ENCODE data around the gene LAMP1. TPM values are rescaled to one million over a fixed set of nuclear protein-coding genes. Genes with fewer than 3 reads are reported as not detected.
"Not testable (repeated sequence)": the region's sequence is repeated elsewhere in the genome, so short reads cannot be mapped to it uniquely, and the experiment has no call there.

LAMP1 gene
- total RNA-seq, 1 donor from 2014 or later, result 192 TPM

GRCh38 chr13:113365971-113366588 lies 69.0 kb downstream of the LAMP1 start:
- DNase-seq (ENCODE audit: low read depth), result no peak
- TF ChIP-seq CTCF (conservative IDR thresholded peaks at IDR 0.05; ENCODE audit: low read depth, low read length), result no peak
- H3K4me3 ChIP-seq (ENCODE audit: low read depth, low read length), result no peak overlapping the region

- TF ChIP-seq CTCF (conservative IDR thresholded peaks at IDR 0.05; ENCODE audit: low read depth, low read length), result no peak
- no peak for DNase-seq (ENCODE audit: low read depth)
- no peak overlapping the region for H3K4me3 ChIP-seq (ENCODE audit: low read depth, low read length)
Measured at GRCh38 chr13:113367020-113367560, 70.1 kb downstream of the LAMP1 start.

GRCh38 chr13:113367771-113368170 lies 70.7 kb downstream of the LAMP1 start:
- no peak for DNase-seq (ENCODE audit: low read depth)
- no peak for TF ChIP-seq CTCF (conservative IDR thresholded peaks at IDR 0.05; ENCODE audit: low read depth, low read length)

GRCh38 chr13:113368353-113368752 lies 71.3 kb downstream of the LAMP1 start:
- not testable (repeated sequence) for H3K4me3 ChIP-seq (ENCODE audit: low read depth, low read length); DNase-seq (ENCODE audit: low read depth)

More at GRCh38 chr13:113367771-113368170, 70.7 kb downstream of the LAMP1 start:
- H3K4me3 ChIP-seq (ENCODE audit: low read depth, low read length), result no peak overlapping the region

- no peak overlapping the region for H3K4me3 ChIP-seq (ENCODE audit: low read depth, low read length)
- no peak for DNase-seq (ENCODE audit: low read depth)
- no peak for TF ChIP-seq CTCF (conservative IDR thresholded peaks at IDR 0.05; ENCODE audit: low read depth, low read length)
Measured at GRCh38 chr13:113369189-113369588, 72.2 kb downstream of the LAMP1 start.

- no peak for DNase-seq (ENCODE audit: low read depth)
- TF ChIP-seq CTCF (conservative IDR thresholded peaks at IDR 0.05; ENCODE audit: low read depth, low read length), result no peak
- no peak overlapping the region for H3K4me3 ChIP-seq (ENCODE audit: low read depth, low read length)
Measured at GRCh38 chr13:113369881-113370280, 72.8 kb downstream of the LAMP1 start.

GRCh38 chr13:113371061-113371460 lies 74.0 kb downstream of the LAMP1 start:
- H3K4me3 ChIP-seq (ENCODE audit: low read depth, low read length), result no peak overlapping the region
- TF ChIP-seq CTCF (conservative IDR thresholded peaks at IDR 0.05; ENCODE audit: low read depth, low read length), result no peak
- no peak for DNase-seq (ENCODE audit: low read depth)

- DNase-seq (ENCODE audit: low read depth); H3K4me3 ChIP-seq (ENCODE audit: low read depth, low read length): not testable (repeated sequence)
Measured at GRCh38 chr13:113371701-113372100, 74.7 kb downstream of the LAMP1 start.
